PC-9 (cell line): Measurements from ENCODE around the gene TMEM176B. TPM values are rescaled to one million over a fixed set of nuclear protein-coding genes. Genes with fewer than 3 reads are reported as not detected.

Source experiments
- BruUV-seq: library from RNA; stranded (reverse); fragments of 400-500 nt; replicated peaks from 2 replicates; lab custom pipeline; 2021; lab: Mats Ljungman, UMichigan
- CTCF ChIA-PET: fragments of 300-600 bp; sonication (Branson Sonifier 250); formaldehyde crosslinking; loops from one replicate; lab custom pipeline; 2022; ENCODE audit warnings: antibody characterized with exemption; lab: Charles Lee
- POLR2A ChIA-PET: fragments of 300-600 bp; sonication (Branson Sonifier 250); formaldehyde crosslinking; loops from one replicate; lab custom pipeline; 2022; ENCODE audit warnings: antibody characterized with exemption; ENCODE audit not compliant: unreplicated experiment; lab: Charles Lee
- DNase-seq, 2 experiments: peaks; one replicate each; pipeline versions ENCODE4 v3.0.0 to v3.0.0-alpha.2; 2015 to 2022; ENCODE audit warnings: mixed read lengths in 1 of 2
- H2AFZ ChIP-seq: fragments of 200-600 bp; sonication (generic); 2 replicates; pipeline ENCODE4 v1.8.1; 2017; ENCODE audit warnings: antibody characterized with exemption
- H3F3A ChIP-seq: fragments of 200-600 bp; sonication (generic); 2 replicates; pipeline ENCODE4 v1.8.1; 2017; ENCODE audit warnings: antibody characterized with exemption, mild to moderate bottlenecking, low read depth; ENCODE audit not compliant: insufficient read depth
- H3K27ac ChIP-seq: fragments of 200-600 bp; sonication (generic); 2 replicates; pipeline ENCODE4 v1.6.1; 2016; ENCODE audit warnings: mixed run types
- H3K27me3 ChIP-seq: fragments of 200-600 bp; sonication (generic); 2 replicates; pipeline ENCODE4 v1.6.1; 2016; ENCODE audit warnings: low read depth, mixed run types; ENCODE audit not compliant: insufficient read depth
- H3K36me3 ChIP-seq: fragments of 200-600 bp; sonication (generic); 2 replicates; pipeline ENCODE4 v1.6.1; 2016; ENCODE audit warnings: low read depth, mixed run types
- H3K4me1 ChIP-seq: fragments of 200-600 bp; sonication (generic); replicated peaks from 2 replicates; pipeline ENCODE4 v1.6.1; 2016; ENCODE audit warnings: mixed run types; ENCODE audit not compliant: insufficient read depth
- H3K4me2 ChIP-seq: fragments of 200-600 bp; sonication (generic); 2 replicates; pipeline ENCODE4 v1.6.1; 2017; ENCODE audit warnings: mixed run types
- H3K4me3 ChIP-seq: fragments of 200-600 bp; sonication (generic); 2 replicates; pipeline ENCODE4 v1.6.1; 2016; ENCODE audit warnings: mixed run types
- H3K79me2 ChIP-seq: fragments of 200-600 bp; sonication (generic); 2 replicates; pipeline ENCODE4 v1.6.1; 2017; ENCODE audit warnings: low read depth, mixed run types
- H3K9me2 ChIP-seq: fragments of 200-600 bp; sonication (generic); 2 replicates; pipeline ENCODE4 v1.8.1; 2017; ENCODE audit warnings: mild to moderate bottlenecking; ENCODE audit not compliant: insufficient read depth
- H3K9me3 ChIP-seq: fragments of 200-600 bp; sonication (generic); 2 replicates; pipeline ENCODE4 v1.8.1; 2016; ENCODE audit warnings: low read depth; ENCODE audit not compliant: insufficient read depth
- H4K20me1 ChIP-seq: fragments of 200-600 bp; sonication (generic); 2 replicates; pipeline ENCODE4 v1.8.1; 2017; ENCODE audit not compliant: insufficient read depth
- CTCF ChIP-seq: fragments of 200-600 bp; sonication (generic); conservative IDR thresholded peaks from 2 replicates; pipeline ENCODE4 v1.6.1; 2017; ENCODE audit warnings: mixed run types, antibody characterized with exemption, mild to moderate bottlenecking, moderate library complexity
- EZH2 ChIP-seq: fragments of 200-600 bp; sonication (generic); IDR thresholded peaks from 2 replicates; pipeline ENCODE4 v1.8.0; 2017; ENCODE audit warnings: antibody characterized with exemption, low read depth
- intact Hi-C: fragments of 100-400 bp; cut with micrococcal nuclease; formaldehyde crosslinking; loops from one replicate; pipeline ENCODE4 v1.10.0; 2022; ENCODE audit not compliant: unreplicated experiment
- total RNA-seq: library from RNA; stranded (reverse); gene quantifications from 2 replicates; pipeline ENCODE4 v1.2.3, GENCODE V29; 2021

The TMEM176B gene
- total RNA-seq, 1 experiment from 2014 or later, result 1.9 TPM

- Histone ChIP-seq H4K20me1 (no peaks in the 10 kb centered on the region), H3K36me3 (no peaks in the 10 kb centered on the region), H3K4me3 (no peak overlapping the region), H3K4me2 (no peak overlapping the region), H2AFZ (no peak overlapping the region), H3F3A (no peaks in the 10 kb centered on the region), H3K4me1 (no peaks in the 10 kb centered on the region), H3K9me2 (no peaks in the 10 kb centered on the region), H3K27me3 (peaks cover 100% of the 10 kb centered on the region), H3K9me3 (no peaks in the 10 kb centered on the region), H3K27ac (no peak overlapping the region), H3K79me2 (no peaks in the 10 kb centered on the region)
- BruUV-seq, result no TSS peak
- POLR2A ChIA-PET, result no interaction called here
- TF ChIP-seq CTCF (no peak), EZH2 (no peak)
- DNase-seq, result no peak
- intact Hi-C loops, result no loop called here
- CTCF ChIA-PET, result no interaction called here
Observed at GRCh38 chr7:150848111-150848510, 47.9 kb upstream of the TMEM176B start.

DNA sequence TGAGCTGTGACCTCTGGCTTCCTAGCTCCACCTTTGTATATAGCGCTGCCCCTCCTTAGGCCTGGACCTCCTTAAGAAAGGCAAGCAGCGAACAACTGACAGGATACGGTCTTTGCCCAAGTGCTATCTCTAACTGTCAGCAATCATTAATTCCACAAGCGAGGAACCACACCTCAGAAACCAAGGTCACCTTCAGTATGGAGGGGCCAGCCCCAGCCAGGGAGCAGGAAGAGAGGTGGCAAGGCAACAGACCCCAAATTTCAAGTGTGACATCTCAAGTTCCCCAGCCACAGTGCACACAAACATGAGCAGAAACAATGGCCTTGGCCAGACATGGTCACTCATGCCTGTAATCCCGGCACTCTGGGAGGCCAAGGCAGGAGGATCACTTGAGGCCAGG, 47.4 kb upstream of the TMEM176B start:
- Histone ChIP-seq H3K4me1 (no peaks in the 10 kb centered on the region), H3K4me2 (no peak overlapping the region), H3K79me2 (no peaks in the 10 kb centered on the region), H3K36me3 (no peaks in the 10 kb centered on the region), H3K4me3 (no peak overlapping the region), H3K27me3 (peaks cover 99% of the 10 kb centered on the region), H3F3A (no peaks in the 10 kb centered on the region), H2AFZ (no peak overlapping the region), H3K27ac (no peak overlapping the region), H4K20me1 (no peaks in the 10 kb centered on the region), H3K9me3 (no peaks in the 10 kb centered on the region), H3K9me2 (no peaks in the 10 kb centered on the region)
- ChIA-PET CTCF (no interaction called here), POLR2A (no interaction called here)
- TF ChIP-seq EZH2, result no peak
- no peak for TF ChIP-seq CTCF
- BruUV-seq, result no TSS peak
- intact Hi-C loops, result no loop called here
- DNase-seq, result no peak

DNA sequence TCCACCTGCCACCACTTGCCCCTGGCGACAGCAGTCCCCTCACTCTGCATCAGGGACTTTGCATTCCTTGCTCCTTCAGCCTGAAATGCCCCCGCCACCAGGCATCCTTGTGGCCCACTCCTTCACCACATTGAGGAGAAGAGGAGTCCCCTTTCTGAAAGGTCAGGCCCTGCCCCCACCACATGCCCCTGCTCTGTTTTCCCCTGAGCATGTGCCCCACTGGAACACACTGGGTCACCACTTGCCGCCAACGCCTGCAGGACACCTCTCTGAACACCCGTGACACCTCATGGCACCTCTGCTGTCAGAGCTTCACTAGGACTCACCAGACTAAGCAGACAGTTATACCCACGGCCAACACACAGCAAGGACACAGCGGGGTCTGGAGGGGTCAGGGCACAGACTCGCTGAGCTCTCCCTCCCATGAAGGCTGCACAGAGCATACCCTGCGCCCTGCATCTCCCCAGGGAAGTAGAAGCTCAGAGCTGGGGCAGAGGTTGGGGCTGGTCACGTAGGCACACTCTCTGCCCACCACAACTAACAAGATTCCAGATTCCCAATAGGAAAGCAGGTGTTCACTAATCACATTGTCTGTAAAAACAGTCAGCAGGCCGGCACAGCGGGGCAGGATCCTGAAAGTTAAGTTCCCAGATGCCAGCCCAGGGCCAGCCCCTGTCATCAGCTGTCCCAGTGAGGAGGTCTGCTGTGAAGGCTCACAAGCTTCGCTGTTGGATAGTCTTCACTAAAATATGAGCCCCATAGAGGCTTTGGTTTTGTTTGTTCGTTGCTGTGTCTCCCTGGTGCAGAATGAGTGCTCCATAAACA, 46.3 kb upstream of the TMEM176B start:
- intact Hi-C loops, result no loop called here
- no peaks in the 10 kb centered on the region for H4K20me1 ChIP-seq
- no peak overlapping the region for H3K4me2 ChIP-seq
- H3K4me1 ChIP-seq, result no peaks in the 10 kb centered on the region
- no peak overlapping the region for H3K4me3 ChIP-seq
- H3K9me3 ChIP-seq, result no peaks in the 10 kb centered on the region
- POLR2A ChIA-PET, result no interaction called here
- TF ChIP-seq CTCF (no peak), EZH2 (no peak)
- H3K36me3 ChIP-seq, result no peaks in the 10 kb centered on the region
- no peak overlapping the region for H3K27ac ChIP-seq
- DNase-seq, result no peak
- no peaks in the 10 kb centered on the region for H3F3A ChIP-seq
- BruUV-seq, result no TSS peak
- peaks cover 99% of the 10 kb centered on the region for H3K27me3 ChIP-seq
- H3K9me2 ChIP-seq, result no peaks in the 10 kb centered on the region
- H2AFZ ChIP-seq, result no peak overlapping the region
- CTCF ChIA-PET, result no interaction called here
- no peaks in the 10 kb centered on the region for H3K79me2 ChIP-seq
